Vagina (tissue), 2 donors: ENCODE data around the gene ZC3HAV1.

Source experiments
- POLR2AphosphoS5 ChIP-seq, 2 donors: sonication (generic); formaldehyde crosslinking; IDR thresholded peaks; one replicate each; pipeline ENCODE4 v1.9.0; 2017; ENCODE audit warnings: antibody characterized with exemption in 2 of 2, mild to moderate bottlenecking in 2 of 2, low read depth in 1 of 2; ENCODE audit not compliant: insufficient read depth in 1 of 2
- TF ChIP-seq, protein P1 (sequence below), 3 experiments: fragments of 450-650 bp in 2 of 3; fragments of 200-600 bp in 1 of 3; sonication (generic) in 1 of 3; IDR thresholded peaks; one replicate each; pipeline ENCODE4 v1.5.1; 2017 to 2019; ENCODE audit warnings: antibody characterized with exemption in 3 of 3, mild to moderate bottlenecking in 2 of 3, moderate library complexity in 2 of 3

DNA sequence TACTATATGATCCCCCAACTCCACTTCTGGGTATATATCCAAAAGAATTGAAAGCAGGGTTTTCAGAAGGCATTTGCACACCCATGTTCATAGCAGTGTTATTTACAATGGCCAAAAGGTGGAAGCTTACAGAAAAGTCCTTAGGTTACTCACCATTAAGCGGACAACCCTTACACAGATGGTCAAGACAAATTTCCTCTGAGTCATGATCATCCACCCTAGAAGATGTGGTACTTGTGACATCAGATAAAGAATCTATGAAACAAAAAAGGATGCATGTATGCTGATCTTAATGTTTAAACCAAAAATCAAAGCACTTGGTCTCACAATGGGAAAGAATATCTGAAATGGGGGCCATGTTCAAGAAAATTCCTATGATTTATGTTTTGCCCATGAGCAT lies 31.1 kb downstream of the ZC3HAV1 start:
- TF ChIP-seq POLR2AphosphoS5 (IDR thresholded peaks at IDR 0.05; ENCODE audit: insufficient read depth in 1 of 2, low read depth in 1 of 2), result no peak
- TF ChIP-seq, protein P1, sequence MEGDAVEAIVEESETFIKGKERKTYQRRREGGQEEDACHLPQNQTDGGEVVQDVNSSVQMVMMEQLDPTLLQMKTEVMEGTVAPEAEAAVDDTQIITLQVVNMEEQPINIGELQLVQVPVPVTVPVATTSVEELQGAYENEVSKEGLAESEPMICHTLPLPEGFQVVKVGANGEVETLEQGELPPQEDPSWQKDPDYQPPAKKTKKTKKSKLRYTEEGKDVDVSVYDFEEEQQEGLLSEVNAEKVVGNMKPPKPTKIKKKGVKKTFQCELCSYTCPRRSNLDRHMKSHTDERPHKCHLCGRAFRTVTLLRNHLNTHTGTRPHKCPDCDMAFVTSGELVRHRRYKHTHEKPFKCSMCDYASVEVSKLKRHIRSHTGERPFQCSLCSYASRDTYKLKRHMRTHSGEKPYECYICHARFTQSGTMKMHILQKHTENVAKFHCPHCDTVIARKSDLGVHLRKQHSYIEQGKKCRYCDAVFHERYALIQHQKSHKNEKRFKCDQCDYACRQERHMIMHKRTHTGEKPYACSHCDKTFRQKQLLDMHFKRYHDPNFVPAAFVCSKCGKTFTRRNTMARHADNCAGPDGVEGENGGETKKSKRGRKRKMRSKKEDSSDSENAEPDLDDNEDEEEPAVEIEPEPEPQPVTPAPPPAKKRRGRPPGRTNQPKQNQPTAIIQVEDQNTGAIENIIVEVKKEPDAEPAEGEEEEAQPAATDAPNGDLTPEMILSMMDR (IDR thresholded peaks at IDR 0.05), result no peak
